HG02642 (cell line): ENCODE data around the gene COL23A1.

Source experiments
- ATAC-seq: cut with Tn5 transposase; IDR thresholded peaks from one replicate; pipeline ENCODE4 v1.9.1; 2021; ENCODE audit warnings: mild to moderate bottlenecking; ENCODE audit not compliant: unreplicated experiment, poor library complexity

The COL23A1 gene

DNA sequence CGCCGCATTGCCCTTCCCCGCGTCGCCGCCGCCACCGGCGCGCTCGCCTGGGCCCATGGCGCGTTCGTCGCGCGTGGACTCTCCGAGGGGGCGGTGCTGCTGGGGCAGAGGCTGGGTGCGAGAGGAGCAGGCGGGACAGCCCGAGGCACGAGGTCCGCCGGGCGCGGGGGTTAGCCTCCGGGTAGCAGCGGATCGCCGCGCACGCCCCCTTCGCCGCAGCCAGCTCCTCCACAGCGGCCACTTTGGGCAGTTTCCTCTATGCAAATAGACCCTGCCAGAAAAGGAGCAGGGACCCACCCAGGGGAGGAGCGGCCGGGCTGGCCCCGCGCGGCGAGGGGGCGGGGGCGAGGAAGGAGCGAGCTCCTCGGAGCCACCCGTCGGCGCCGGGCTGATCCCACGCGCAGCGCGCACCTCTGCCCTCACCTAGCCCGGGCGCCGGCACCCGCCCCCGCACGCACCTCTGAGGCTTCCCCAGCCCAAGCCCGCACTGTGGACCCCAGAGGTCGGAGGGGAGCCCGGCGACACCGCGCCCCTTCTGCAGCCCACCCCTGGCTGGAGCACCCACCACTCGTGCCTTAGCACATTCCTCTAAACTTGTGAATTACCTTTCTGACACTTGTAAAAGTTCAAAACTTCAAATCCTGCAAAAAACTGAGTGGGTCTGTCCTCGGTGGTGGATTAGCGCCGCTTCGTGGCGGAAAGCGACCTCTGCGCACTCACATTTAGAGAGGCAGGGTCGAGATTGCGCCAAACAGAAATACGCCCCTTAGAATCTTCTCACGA is at the start of gene COL23A1:
TSS of gene COL23A1 (minus strand) at position 253 of the 783 bp plus-strand sequence.
- peak; percentile 58 for ATAC-seq

GRCh38 chr5:178637356-178638074 is 47.3 kb upstream of the COL23A1 start:
- no peak for ATAC-seq

DNA sequence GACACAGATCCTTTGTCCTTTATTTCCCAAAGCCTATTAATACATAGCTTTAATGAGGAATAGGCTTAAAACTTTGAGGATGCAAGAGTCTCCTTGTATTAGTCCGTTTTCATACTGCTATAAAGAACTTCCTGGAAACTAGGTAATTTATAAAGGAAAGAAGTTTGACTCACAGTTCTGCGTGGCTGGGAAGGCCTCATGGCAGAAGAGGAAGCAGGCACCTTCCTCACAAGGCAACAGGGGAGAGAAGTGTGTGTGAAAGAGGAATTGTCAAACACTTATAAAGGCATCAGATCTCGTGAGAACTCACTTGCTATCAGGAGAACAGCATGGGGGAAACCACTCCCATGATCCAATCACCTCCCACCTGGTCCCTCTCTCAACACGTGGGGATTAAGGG is 42.1 kb upstream of the COL23A1 start:
- no peak for ATAC-seq

GRCh38 chr5:178630951-178631350 is 40.8 kb upstream of the COL23A1 start:
- ATAC-seq = no peak

GRCh38 chr5:178630475-178630930 is 40.3 kb upstream of the COL23A1 start:
- ATAC-seq = no peak

GRCh38 chr5:178627259-178627598 is 37.0 kb upstream of the COL23A1 start:
- no peak for ATAC-seq

DNA sequence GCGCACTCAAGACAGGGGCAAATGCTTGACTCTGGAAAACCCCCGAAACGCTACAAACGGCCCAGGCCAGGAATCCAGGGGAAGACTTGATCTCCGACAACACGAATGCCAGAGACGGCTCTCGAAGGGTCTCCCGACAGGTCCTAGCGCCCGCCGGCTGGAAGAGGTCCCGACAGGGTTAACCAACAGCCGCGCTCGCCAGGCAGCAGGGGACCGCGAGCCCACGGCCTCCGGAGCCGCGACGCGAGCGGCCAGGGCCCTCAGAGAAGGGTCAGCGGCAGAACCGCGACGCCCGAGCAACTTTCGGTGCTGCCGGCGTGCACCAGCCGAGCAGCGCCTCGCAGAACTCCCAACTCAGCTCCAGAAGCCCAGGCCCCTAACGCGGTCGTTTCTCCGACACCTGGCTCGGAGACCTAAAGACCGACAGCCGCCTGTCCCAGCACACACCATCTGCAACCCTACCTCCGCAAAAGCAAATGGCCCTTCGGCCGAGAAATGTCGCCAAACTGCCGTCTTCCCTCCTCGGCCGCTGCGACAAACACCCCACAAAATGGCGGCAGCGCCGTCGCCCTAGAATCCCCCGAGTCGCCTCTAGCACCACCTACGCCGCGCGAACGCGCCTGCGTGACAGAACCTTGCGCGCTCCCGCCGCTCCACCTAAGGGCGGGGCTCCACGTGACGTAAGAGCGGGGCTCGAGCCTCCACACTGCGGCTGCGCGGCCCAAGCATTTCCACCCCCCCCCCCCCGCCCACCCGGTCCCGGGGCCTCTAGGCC is 36.5 kb upstream of the COL23A1 start, which contains the start of gene CLK4:
TSS of gene CLK4 (minus strand) at position 567 of the 775 bp plus-strand sequence. CDS start 3,634 bp downstream, outside the sequence.
- peak; percentile 84 for ATAC-seq

GRCh38 chr5:178625679-178626483 is 35.7 kb upstream of the COL23A1 start:
- peak; percentile 18 for ATAC-seq

DNA sequence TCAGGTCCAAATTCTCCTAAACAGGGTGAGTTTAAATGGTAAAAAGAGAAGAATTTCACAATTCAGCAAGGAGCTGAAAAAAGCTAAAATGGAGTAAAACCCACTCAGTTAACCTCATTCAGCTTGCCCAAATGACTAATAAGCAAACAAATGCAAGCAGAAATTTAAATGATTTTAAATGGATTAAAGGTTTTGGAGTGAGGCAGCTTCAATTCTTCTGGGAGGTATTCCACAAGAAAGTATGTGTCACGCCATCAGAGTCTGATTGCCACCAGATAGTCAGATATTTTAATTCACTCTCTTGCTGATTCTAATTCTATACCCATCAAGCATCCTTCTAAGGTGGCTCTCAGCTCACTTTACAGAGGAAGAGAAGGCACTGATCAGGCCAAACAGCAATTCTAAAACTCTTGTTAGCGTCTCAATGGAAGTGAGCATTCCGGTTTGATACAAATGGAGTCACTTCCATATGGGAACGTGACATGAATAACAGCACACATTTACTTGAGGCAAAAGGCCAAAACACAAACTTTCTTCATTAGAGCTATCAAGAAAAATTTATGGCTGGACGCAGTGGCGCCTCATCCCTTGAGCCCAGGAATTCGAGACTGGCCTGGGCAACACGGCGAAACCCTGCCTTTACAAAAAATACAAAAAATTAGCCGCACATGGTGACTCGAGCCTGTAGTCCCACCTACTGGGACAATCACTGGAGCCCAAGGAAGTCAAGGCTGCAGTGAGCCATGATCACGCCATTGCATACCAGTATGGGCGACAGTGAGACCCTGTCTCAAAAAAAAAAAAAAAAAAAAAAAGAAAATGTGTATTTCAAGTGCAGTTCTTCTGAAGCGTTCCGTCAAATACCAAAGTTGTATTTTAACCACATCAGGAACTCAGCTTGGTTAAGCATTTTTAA is 34.7 kb upstream of the COL23A1 start:
- no peak for ATAC-seq

DNA sequence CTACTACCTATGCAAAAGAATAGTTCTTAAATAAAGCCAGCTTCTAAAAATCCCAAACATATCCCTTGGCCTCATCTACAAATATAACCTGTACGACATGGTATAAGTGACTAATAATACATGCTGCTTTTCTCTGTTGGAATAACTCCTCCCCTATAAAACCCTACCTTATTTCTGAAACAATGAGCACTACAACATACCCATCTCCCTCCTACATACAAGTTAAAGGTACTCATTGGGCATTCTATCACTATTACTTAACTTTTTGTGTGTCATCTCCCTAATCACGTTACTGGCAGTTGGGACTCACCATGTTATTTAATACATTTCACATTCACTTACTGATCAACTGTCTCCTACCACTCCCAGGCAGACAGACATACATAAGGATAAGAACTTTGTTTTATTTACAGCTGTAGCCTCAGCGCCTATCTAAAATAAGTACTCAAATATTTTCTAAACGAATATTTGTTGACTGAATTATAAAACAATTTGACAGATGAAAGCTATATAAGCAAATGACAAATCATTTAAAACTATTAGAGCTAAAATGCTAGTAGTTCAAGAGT is 32.6 kb upstream of the COL23A1 start:
- no peak for ATAC-seq

DNA sequence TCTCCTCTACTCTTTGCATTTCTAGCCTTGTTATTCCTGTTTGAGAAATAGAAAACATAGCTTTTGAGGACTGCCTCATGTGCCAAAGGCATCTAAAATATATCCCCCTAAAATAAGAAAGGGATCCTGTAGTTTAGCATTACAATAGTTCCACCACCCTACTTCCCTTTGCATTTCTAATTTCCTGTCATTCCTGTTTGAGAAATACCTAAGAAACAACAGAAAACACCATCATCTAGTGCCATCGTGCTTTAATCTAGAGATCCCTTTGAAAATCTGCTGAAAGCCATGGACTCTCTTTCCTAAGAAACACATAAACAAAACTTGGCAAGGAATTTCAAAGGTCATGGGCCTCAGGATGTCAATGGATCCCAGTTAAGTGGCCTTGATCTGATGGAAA is 29.2 kb upstream of the COL23A1 start:
- no peak for ATAC-seq

- no peak for ATAC-seq
These were observed 22.1 kb upstream of the COL23A1 start for GRCh38 chr5:178612299-178612698.

DNA sequence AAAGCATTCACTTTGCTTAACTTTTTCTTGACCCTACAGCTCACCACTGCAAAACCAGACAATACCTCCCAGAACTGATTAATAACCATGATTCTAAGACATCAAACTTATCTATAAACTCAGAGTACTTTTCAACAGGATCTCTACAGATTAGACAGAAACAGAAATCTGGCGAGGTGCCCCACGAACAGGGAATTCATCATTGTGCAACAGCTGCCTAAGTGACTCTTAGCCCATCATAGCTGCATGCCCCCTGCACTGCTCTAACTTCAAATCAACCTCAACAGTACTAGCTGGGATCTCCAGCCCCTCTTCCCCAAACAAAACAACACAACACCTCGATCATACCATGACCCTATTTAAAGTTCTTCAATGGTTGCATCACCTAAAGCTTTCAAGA is 16.1 kb upstream of the COL23A1 start:
- no peak for ATAC-seq

DNA sequence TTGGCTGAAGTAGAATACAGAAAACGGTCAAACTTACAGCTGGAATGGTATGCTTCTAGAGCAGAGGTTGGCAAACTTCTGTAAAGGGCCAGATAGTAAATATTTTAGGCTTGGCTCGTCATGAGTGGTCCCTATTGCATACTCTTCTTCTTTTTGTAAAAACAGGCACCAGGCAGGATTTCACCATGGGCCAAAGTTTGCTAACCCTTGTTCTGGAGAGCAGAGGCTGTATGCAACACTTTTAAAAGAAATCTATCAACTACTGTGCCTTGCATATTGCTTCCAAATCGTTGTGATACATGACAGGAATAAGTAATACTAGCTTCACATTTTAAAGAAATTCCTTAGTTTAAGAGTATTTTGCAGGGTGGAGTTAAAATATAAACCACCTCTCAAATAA is 15.6 kb upstream of the COL23A1 start:
- no peak for ATAC-seq

GRCh38 chr5:178602752-178603151 is 12.6 kb upstream of the COL23A1 start:
- no peak for ATAC-seq

DNA sequence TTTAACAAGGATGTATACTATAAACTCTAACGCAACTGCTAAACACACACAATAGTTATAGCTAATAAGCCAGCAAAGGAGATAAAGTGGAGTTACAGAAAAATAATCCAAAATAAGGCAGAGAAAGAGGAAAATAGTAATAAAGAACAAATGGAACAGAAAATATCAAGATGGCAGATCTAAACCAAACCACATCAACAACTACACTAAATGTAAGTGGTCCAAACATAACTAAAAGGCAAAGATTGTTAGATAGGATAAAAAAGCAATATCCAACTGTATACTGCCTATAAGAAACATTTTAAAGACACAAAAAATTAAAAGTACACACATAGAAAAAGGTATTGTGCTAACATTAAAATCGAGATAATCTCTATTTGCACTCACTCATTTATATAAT is 5.6 kb upstream of the COL23A1 start:
- no peak for ATAC-seq

DNA sequence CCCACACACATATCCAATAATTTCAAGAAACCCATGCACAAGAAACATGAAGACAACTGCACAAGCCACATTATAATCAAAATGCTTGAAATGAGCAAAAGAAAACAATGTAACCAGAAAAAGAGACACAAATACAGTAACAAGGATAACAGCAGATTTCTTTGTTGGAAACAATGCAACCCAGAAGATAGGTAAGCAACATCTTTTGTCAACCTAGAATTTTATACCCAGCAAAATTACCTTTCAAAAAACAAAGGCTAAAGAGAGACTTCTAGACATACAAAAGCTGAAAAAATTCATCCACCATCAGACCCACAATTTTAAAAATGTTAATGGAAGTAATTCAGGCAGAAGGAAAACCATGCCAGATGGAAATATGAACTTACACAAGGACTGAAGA is 5.0 kb upstream of the COL23A1 start:
- no peak for ATAC-seq

DNA sequence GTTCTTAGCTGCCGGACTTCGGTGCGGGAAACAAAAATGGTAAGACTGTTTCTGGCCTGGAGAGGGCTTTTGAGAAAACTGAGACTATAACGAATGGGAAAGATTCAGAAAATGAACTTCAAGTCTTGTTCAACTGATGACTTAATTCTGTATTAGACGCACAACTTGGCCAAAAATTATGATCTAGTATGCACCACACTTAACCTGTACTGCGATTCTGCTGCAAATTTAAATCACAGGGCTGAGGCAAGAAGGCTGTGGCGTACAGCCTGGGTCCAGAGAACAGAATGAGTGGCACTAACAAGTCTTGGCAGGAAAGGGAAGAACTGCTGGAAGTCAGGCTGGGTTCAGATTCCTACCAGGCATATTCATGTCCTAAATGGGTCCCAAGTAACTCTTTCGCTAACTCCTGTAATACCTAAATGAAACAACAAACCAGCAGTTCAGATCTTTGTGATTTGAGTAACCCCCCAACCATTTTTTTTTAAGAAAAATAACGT is 781 bp upstream of the COL23A1 start:
- no peak for ATAC-seq
